Activated T-cell treated with anti-CD3 and anti-CD28 coated beads for 48 hours (primary cell): ENCODE data around the gene FOXK2.
"Not testable (repeated sequence)": the region's sequence is repeated elsewhere in the genome, so short reads cannot be mapped to it uniquely, and the experiment has no call there.

Experiments
- DNase-seq: peaks from one replicate; pipeline ENCODE4 v3.0.0-alpha.2; 2020; ENCODE audit warnings: low read depth

FOXK2 gene

GRCh38 chr17:82534401-82534812 is 14.9 kb downstream of the FOXK2 start:
- DNase-seq: no peak

DNA sequence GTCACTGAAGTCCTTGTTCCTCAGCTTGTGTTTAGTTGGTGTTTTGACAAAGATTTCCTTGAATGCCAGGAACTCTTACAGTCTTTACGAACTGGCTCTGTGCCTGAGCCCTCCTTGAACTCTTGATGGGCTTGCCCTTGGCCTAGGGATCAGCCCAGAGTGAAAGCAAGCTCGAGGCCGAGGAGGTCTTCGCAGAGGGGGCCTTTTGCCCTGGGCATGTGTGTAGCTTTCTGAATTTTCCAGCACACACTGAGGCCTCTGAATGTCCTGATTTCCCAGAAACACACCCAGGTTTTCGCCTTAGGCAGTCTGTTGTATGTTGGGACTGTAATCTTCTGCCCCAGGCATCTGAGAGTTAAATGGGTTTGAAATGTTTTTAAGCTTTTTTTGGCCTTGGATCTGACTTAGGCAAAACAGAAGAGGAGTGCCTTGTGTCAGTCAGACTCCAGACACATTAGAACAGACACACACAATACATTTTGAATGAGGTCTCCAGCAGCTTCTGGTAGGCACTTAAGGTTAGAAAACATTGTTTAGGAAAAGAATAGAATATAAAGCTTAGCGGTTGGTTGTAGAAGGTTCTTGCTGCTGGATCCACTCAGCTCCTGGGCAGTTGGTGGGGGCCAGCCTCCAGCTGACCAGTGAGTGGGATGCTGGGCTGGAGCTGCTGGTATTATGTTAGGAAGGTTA is 17.1 kb downstream of the FOXK2 start:
- DNase-seq: no peak

DNA sequence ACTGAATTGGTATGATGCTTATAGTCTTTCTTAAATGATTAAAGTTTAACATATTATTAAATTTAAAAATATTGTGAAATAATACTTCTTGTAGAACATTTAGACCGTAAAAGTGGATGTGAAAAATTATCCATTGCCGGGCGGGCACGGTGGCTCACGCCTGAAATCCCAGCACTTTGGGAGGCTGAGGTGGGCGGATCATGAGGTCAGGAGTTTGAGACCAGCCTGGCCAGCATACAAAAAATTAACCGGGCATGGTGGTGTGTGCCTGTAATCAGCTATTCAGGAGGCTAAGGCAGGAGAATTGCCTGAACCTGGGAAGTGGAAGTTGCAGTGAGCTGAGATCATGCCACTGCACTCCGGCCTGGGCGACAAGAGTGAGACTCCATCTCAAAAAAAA is 17.7 kb downstream of the FOXK2 start:
- DNase-seq: not testable (repeated sequence)

DNA sequence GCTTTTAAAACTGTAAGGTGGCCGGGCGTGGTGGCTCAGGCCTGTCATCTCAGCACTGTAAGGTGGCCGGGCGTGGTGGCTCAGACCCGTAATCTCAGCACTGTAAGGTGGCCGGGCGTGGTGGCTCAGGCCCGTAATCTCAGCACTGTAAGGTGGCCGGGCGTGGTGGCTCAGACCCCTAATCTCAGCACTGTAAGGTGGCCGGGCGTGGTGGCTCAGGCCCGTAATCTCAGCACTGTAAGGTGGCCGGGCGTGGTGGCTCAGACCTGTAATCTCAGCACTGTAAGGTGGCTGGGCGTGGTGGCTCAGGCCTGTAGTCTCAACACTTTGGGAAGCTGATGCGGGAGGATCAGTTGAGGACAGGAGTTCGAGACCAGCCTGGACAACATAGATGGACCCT is 19.5 kb downstream of the FOXK2 start:
- DNase-seq: not testable (repeated sequence)

DNA sequence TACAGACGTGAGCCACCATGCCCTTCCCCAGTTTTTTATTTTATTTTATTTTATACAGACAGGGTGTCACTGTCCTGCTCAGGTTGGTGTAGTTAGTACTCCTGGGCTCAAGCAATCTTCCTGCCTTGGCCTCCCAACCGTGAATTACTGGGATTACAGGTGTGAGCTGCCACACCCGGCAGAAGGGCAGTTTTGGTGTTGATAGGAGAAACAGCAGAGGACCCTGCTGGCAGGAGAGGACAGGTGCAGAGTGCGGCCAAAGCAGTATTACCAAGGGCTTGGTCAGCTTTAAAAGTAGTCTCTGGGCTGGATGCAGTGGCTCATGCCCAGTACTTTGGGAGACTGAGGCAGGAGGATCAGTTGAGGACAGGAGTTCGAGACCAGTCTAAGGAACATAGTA is 22.9 kb downstream of the FOXK2 start:
- no peak for DNase-seq

- no peak for DNase-seq
Observed at GRCh38 chr17:82544431-82545070, 25.0 kb downstream of the FOXK2 start.

- no peak for DNase-seq
Observed at GRCh38 chr17:82545071-82545462, 25.5 kb downstream of the FOXK2 start.

DNA sequence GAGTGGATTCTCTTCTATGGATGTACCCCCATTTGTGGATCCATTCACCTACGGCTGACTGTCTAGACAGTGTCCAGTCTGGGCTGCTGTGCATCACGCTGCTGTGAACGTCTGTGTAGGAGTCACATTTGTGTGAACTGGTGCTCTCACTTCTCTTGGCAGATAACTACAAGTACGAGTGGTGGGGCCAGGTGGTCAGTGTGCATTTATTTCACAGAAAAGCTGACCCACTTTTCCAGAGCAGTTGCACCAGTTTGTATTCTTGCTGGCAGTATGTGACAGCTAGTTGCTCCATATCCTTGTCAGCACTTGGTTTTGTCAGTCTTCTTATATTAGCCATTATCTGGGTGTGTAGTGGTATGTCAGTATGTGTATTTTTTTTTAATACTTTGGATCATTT is 28.4 kb downstream of the FOXK2 start:
- DNase-seq: no peak

GRCh38 chr17:82548681-82549303 is 29.3 kb downstream of the FOXK2 start:
- no peak for DNase-seq

GRCh38 chr17:82551779-82552457 is 32.4 kb downstream of the FOXK2 start:
- peak; percentile 66 for DNase-seq

DNA sequence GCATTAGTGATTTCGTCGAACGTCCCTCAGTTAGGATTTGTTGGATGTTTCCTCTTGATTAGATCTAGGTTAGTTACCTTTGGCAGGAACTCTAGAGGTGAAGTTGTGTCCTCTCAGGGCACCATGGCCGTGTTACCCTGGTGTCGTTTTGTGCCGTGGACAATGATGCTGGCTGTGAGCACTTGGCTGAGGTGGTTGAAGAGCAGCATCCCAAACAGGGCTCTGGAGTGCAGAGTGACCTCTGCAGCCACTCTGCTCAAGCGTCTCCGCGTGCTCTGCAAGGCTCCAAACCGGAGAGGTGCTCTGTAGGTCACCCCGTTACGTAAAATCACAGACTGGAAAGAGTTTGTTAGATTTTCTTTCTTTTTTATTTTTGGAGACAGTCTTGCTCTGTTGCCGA is 33.0 kb downstream of the FOXK2 start:
- DNase-seq: no peak

DNA sequence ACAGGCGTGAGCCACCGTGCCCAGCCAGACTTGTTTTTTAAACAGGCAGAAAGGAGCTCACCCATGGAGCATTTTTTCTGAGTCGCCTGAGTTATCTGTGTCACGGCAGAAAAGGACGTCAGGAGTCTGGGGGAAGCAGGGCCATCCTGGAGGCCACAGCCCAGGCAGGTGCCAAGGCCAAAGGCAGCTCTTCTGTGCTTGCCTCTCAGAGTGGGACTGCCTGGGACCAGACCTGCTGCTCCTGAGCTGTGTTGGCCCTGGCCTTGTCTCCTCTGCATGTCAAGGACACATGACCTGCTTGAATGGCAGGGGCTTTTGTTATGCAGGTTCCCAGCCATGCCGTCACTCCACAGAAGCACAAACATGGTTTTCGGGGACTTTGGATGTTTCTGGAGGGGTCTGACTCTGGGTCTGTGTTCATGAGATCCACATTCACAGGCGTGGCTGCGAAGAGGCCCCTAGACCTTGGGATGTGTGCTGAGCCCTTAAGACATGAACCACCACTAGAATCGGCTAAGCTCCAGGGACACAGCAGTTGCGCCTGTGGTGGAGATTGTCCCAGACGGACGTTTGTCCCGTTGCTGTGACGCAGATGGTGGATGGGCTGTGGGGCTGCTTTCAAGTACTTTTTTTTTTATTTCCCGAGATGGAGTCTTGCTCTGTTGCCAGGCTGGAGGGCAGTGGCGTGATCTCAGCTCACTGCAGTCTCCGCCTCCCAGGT is 33.8 kb downstream of the FOXK2 start:
- DNase-seq: no peak

DNA sequence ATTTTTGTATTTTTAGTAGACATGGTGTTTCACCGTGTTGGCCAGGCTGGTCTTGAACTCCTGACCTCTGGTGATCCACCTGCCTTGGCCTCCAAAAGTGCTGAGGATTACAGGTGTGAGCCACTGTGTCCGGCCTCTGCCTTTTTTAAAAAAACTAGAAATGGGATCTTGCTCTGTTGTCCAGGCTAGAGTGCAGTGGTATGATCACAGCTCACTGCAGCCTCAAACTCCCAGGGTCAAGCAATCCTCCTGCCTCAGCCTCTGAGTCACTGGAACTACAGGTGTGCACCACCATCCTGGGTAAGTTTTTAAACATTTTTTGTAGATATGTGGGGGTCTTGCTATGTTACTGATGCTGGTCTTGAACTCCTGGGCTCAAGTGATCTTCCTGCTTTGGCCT is 38.0 kb downstream of the FOXK2 start:
- DNase-seq: not testable (repeated sequence)

GRCh38 chr17:82559566-82560251 is 40.2 kb downstream of the FOXK2 start:
- no peak for DNase-seq

DNA sequence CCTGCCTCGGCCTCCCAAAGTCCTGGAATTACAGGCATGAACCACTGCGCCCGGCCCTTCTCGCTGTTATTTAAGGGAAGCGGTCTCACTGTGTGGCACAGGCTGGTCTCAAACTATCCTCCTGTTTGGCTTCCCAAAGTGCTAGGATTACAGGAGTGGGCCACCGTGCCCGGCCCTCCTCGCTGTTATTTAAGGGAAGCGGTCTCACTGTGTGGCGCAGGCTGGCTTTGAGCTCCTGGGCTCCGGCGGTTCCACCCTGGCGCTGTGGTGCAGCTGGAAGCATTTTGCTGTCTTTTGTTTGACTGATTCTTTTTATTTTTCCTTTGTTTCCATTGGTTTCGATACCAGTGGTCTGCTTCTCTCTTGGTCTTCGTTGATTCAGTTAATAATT is 40.7 kb downstream of the FOXK2 start:
- DNase-seq: no peak

- no peak for DNase-seq
Observed at GRCh38 chr17:82560802-82561428, 41.4 kb downstream of the FOXK2 start.

DNA sequence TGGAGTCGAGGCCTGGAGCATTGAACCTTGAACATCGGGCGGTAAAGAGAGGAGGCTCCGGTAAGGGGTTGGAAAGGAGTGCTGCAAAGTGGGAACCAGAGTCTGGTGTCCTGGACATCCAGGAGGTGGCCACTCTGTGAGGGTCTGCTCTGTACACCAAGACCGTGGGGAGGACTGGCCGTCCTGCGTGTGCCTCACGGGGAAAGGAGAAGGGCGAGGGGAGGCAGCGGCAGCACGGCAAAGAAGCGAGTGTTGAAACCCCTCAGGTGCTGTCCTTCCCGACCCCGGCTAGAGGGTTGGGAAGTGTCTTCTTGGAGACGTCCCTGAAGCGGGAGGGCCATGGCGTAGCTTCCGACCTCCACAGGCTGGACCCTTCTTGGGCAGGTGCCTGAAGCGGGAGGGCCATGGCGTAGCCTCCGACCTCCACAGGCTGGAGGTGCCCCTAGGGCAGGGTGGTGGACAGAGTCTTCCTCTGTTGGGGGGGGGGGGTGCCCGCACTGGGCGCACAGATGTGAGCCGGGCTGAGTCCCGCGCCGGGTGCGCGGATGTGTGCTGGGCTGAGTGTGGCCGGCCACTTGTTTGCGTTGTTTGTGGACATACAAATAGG is 42.0 kb downstream of the FOXK2 start:
- DNase-seq: no peak

DNA sequence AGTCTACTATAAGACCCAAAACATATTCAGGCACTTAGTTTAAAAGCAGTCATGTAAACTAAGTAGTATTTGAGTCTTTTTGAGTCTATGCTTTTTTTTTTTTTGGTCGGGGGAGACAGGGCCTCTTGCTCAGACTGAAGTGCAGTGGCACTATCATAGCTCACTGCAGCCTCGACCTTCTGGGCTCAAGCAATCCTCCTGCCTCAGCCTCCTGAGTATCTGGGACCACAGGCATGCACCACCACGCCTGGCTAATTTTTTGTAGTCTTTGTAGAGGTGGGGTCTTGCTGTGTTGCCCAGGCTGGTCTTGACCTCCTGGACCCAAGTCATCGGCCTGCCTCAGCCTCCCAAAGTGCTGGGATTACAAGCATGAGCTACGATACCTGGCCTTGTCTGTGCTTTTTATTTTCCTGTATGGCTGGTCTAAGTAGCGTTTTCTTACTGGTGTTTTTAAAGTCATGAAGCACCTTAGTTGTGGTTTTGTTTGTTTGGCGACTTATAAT is 43.2 kb downstream of the FOXK2 start:
- DNase-seq: not testable (repeated sequence)

GRCh38 chr17:82563318-82563717 is 43.8 kb downstream of the FOXK2 start:
- DNase-seq: no peak

GRCh38 chr17:82563745-82564144 is 44.2 kb downstream of the FOXK2 start:
- not testable (repeated sequence) for DNase-seq

GRCh38 chr17:82564241-82564640 is 44.7 kb downstream of the FOXK2 start:
- no peak for DNase-seq
